IMR-90 (cell line): ENCODE measurements around the gene CALN1. TPM values are rescaled to one million over a fixed set of nuclear protein-coding genes. Genes with fewer than 3 reads are reported as not detected.

Source experiments
- ATAC-seq: fragments of 200-7000 bp; cut with Tn5 transposase; 2 replicates; pipeline ENCODE4 v1.9.1; 2020; ENCODE audit warnings: low read depth, mild to moderate bottlenecking, moderate library complexity
- BruUV-seq: library from RNA; stranded (reverse); fragments of 400-500 nt; replicated peaks from 2 replicates; lab custom pipeline; 2021; lab: Mats Ljungman, UMichigan
- CTCF ChIA-PET: fragments of 300-600 bp; formaldehyde crosslinking; extraction: SDS; loops from one replicate; lab custom pipeline; 2021; ENCODE audit warnings: antibody characterized with exemption; lab: Yijun Ruan, JAX
- POLR2A ChIA-PET: fragments of 300-600 bp; sonication (Branson Sonifier 250); formaldehyde crosslinking; loops from one replicate; lab custom pipeline; 2022; ENCODE audit warnings: antibody characterized with exemption; ENCODE audit not compliant: unreplicated experiment; lab: Charles Lee
- DNase-seq: peaks from one replicate; pipeline ENCODE4 v3.0.0; 2013
- H2AFZ ChIP-seq: replicated peaks from 2 replicates; pipeline ENCODE3; 2013; ENCODE audit warnings: low read length, mild to moderate bottlenecking; ENCODE audit not compliant: poor library complexity
- H2AK5ac ChIP-seq: 2 replicates; pipeline ENCODE4 v1.6.1; 2013; ENCODE audit warnings: low read depth, low read length, inconsistent platforms
- H2AK9ac ChIP-seq: replicated peaks from 2 replicates; pipeline ENCODE3; 2013; ENCODE audit warnings: mild to moderate bottlenecking, low read depth, low read length, moderate library complexity; ENCODE audit not compliant: poor library complexity
- H2BK120ac ChIP-seq: 2 replicates; pipeline ENCODE4 v1.6.1; 2013; ENCODE audit warnings: low read depth, low read length, inconsistent platforms
- H2BK15ac ChIP-seq: 3 replicates; pipeline ENCODE4 v1.6.1; 2013; ENCODE audit warnings: low read depth, low read length, inconsistent platforms
- H2BK20ac ChIP-seq: 2 replicates; pipeline ENCODE4 v1.6.1; 2013; ENCODE audit warnings: low read depth, mild to moderate bottlenecking, inconsistent platforms, low read length, moderate library complexity
- H2BK5ac ChIP-seq: 2 replicates; pipeline ENCODE4 v1.6.1; 2013; ENCODE audit warnings: mild to moderate bottlenecking, low read depth, low read length, inconsistent platforms; ENCODE audit not compliant: poor library complexity, severe bottlenecking
- H3K14ac ChIP-seq: replicated peaks from 2 replicates; pipeline ENCODE4 v1.6.1; 2013; ENCODE audit warnings: low read depth, low read length, inconsistent platforms
- H3K18ac ChIP-seq: 2 replicates; pipeline ENCODE4 v1.6.1; 2013; ENCODE audit warnings: low read depth, low read length, control low read depth
- H3K23ac ChIP-seq: 2 replicates; pipeline ENCODE4 v1.6.1; 2013; ENCODE audit warnings: low read depth, low read length, inconsistent platforms
- H3K27ac ChIP-seq: 2 replicates; pipeline ENCODE4 v1.5.1; 2013; ENCODE audit warnings: mild to moderate bottlenecking, control low read depth, low read length; ENCODE audit not compliant: insufficient read depth
- H3K27me3 ChIP-seq: 2 replicates; pipeline ENCODE4 v1.6.1; 2013; ENCODE audit warnings: low read length; ENCODE audit not compliant: control insufficient read depth, insufficient read depth
- H3K36me3 ChIP-seq: 2 replicates; pipeline ENCODE4 v1.6.1; 2013; ENCODE audit warnings: low read length, mixed read lengths; ENCODE audit not compliant: control insufficient read depth, insufficient read depth
- H3K4ac ChIP-seq: 2 replicates; pipeline ENCODE4 v1.6.1; 2013; ENCODE audit warnings: low read depth, low read length, inconsistent platforms
- H3K4me1 ChIP-seq: 2 replicates; pipeline ENCODE4 v1.6.1; 2013; ENCODE audit warnings: low read length, mixed read lengths; ENCODE audit not compliant: control insufficient read depth, insufficient read depth
- H3K4me2 ChIP-seq: 2 replicates; pipeline ENCODE4 v1.6.1; 2013; ENCODE audit warnings: low read depth, mild to moderate bottlenecking, control low read depth, low read length, moderate library complexity
- H3K4me3 ChIP-seq: 2 replicates; pipeline ENCODE4 v1.5.1; 2013; ENCODE audit warnings: low read depth, mild to moderate bottlenecking, control low read depth, low read length, moderate library complexity; ENCODE audit not compliant: insufficient read depth
- H3K56ac ChIP-seq: 2 replicates; pipeline ENCODE4 v1.6.1; 2013; ENCODE audit warnings: low read length, inconsistent platforms; ENCODE audit not compliant: insufficient read depth; ENCODE audit errors: extremely low read depth
- H3K79me1 ChIP-seq, 2 experiments: 2 replicates each; pipeline ENCODE4 v1.6.1; 2013; ENCODE audit warnings: low read length in 2 of 2, inconsistent platforms in 1 of 2, low read depth in 1 of 2
- H3K9ac ChIP-seq: 2 replicates; pipeline ENCODE4 v1.6.1; 2013; ENCODE audit warnings: low read depth, low read length, control low read depth
- H3K9me1 ChIP-seq: 2 replicates; pipeline ENCODE4 v1.6.1; 2013; ENCODE audit warnings: low read length, inconsistent platforms; ENCODE audit not compliant: insufficient read depth
- H3K9me3 ChIP-seq: 2 replicates; pipeline ENCODE4 v1.6.1; 2013; ENCODE audit warnings: low read length; ENCODE audit not compliant: control insufficient read depth, insufficient read depth
- H4K20me1 ChIP-seq: 2 replicates; pipeline ENCODE4 v1.6.1; 2013; ENCODE audit warnings: low read length, inconsistent platforms; ENCODE audit not compliant: insufficient read depth
- H4K5ac ChIP-seq: 2 replicates; pipeline ENCODE4 v1.6.1; 2013; ENCODE audit warnings: mild to moderate bottlenecking, low read depth, low read length, control low read depth
- H4K8ac ChIP-seq, 2 experiments: 2 replicates each; pipeline ENCODE4 v1.6.1; 2013; ENCODE audit warnings: low read depth in 2 of 2, low read length in 2 of 2, control low read depth in 1 of 2, inconsistent platforms in 1 of 2
- H4K91ac ChIP-seq: 2 replicates; pipeline ENCODE4 v1.6.1; 2013; ENCODE audit warnings: low read depth, low read length, inconsistent platforms; ENCODE audit not compliant: insufficient read depth
- WGBS, 2 experiments: methylation state at CpG; one replicate each; pipeline versions ENCODE4 v1.1.5 to v1.1.7; 2013; ENCODE audit warnings: missing lambda C conversion rate in 2 of 2; ENCODE audit not compliant: insufficient read length in 1 of 2; ENCODE audit errors: extremely low coverage in 2 of 2; 5-methylcytosine and 5-hydroxymethylcytosine counted together
- dilution Hi-C: fragments of 300-500 bp; cut with HindIII; formaldehyde crosslinking; loops from one replicate; pipeline ENCODE4 v1.14.3; 2018; ENCODE audit warnings: low sequenced_read_pairs; ENCODE audit not compliant: unreplicated experiment
- in situ Hi-C: fragments of 300-500 bp; cut with MboI; formaldehyde crosslinking; loops from 3 replicates; pipeline ENCODE4 v1.14.3; 2019; ENCODE audit warnings: low sequenced_read_pairs, inconsistent platforms, mixed read lengths
- intact Hi-C: fragments of 100-400 bp; cut with micrococcal nuclease; formaldehyde crosslinking; loops from 2 replicates; pipeline ENCODE4 v1.10.0; 2022
- polyA plus RNA-seq, 3 experiments: library from polyadenylated mRNA; depleted of rRNA; stranded (reverse); fragments of >200 nt; gene quantifications; 2 replicates each; pipeline ENCODE4 v1.2.3, GENCODE V29; 2012; ENCODE audit warnings: low replicate concordance in 1 of 3
- total RNA-seq: library from RNA; depleted of rRNA; stranded (reverse); fragments of >200 nt; gene quantifications from 2 replicates; pipeline ENCODE4 v1.2.3, GENCODE V29; 2012
- TF ChIP-seq, protein P1 (sequence below): conservative IDR thresholded peaks from 2 replicates; pipeline ENCODE4 v1.5.1; 2012; ENCODE audit warnings: mild to moderate bottlenecking, low read depth, low read length, improper control_type of control experiment

The CALN1 gene
- total and polyA plus RNA-seq, 2 of the 4 experiments (the other 2 are of a cell fraction) = not detected

DNA sequence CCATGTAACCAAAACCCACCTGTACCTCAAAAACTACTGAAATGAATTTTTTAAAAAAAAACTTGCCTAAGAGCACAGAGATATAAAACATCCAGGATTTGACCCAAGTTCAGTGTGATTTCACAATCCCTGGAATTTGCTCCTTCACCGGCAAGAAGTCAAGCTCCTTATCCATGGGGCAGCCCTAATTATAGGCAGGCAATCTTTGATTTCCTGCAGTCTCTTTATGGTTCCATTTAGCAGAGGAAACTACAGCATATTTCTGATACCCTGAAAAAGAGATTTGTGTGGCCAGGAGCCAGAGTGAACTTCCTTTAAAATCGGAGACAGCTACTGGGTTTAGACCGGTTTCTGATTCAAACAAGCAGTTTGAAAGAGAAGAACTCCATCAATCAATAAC, 154.1 kb downstream of the CALN1 start:
- H3K4me3 ChIP-seq = no peak overlapping the region
- H3K79me1 ChIP-seq = no peaks in the 10 kb centered on the region
- H4K8ac ChIP-seq = no peak overlapping the region
- H3K27ac ChIP-seq = no peak overlapping the region
- intact Hi-C loops (no loop called here), dilution Hi-C loops (no loop called here), in situ Hi-C loops (no loop called here)
- H3K9me3 ChIP-seq = peaks cover 12% of the 10 kb centered on the region; the same call in 1 of the 2 replicates
- no peaks in the 10 kb centered on the region for H3K9me1 ChIP-seq
- no peak overlapping the region for H2AK5ac ChIP-seq
- no peak for ATAC-seq
- H3K9ac ChIP-seq = no peak overlapping the region
- H3K36me3 ChIP-seq = no peaks in the 10 kb centered on the region
- TF ChIP-seq, protein P1, sequence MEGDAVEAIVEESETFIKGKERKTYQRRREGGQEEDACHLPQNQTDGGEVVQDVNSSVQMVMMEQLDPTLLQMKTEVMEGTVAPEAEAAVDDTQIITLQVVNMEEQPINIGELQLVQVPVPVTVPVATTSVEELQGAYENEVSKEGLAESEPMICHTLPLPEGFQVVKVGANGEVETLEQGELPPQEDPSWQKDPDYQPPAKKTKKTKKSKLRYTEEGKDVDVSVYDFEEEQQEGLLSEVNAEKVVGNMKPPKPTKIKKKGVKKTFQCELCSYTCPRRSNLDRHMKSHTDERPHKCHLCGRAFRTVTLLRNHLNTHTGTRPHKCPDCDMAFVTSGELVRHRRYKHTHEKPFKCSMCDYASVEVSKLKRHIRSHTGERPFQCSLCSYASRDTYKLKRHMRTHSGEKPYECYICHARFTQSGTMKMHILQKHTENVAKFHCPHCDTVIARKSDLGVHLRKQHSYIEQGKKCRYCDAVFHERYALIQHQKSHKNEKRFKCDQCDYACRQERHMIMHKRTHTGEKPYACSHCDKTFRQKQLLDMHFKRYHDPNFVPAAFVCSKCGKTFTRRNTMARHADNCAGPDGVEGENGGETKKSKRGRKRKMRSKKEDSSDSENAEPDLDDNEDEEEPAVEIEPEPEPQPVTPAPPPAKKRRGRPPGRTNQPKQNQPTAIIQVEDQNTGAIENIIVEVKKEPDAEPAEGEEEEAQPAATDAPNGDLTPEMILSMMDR = no peak
- H2BK20ac ChIP-seq = no peak overlapping the region
- DNase-seq = no peak
- no peak overlapping the region for H3K23ac ChIP-seq
- H3K27me3 ChIP-seq = no peaks in the 10 kb centered on the region
- ChIA-PET POLR2A (no interaction called here), CTCF (no interaction called here)
- H3K18ac ChIP-seq = no peak overlapping the region
- 0% methylated on average over 1 of the region's 3 CpGs; no CpG with 5 or more reads in 1 of the 2 experiments for WGBS, 2 experiments
- no peaks in the 10 kb centered on the region for H4K20me1 ChIP-seq
- no peak overlapping the region for H3K4ac ChIP-seq
- H3K14ac ChIP-seq = no peak overlapping the region
- no peak overlapping the region for H4K5ac ChIP-seq
- no peak overlapping the region for H2AK9ac ChIP-seq
- H2AFZ ChIP-seq = no peak overlapping the region
- H2BK120ac ChIP-seq = no peak overlapping the region
- no peak overlapping the region for H3K56ac ChIP-seq
- no peak overlapping the region for H2BK5ac ChIP-seq
- no TSS peak for BruUV-seq
- H3K4me2 ChIP-seq = no peak overlapping the region
- H3K4me1 ChIP-seq = no peaks in the 10 kb centered on the region
- no peak overlapping the region for H4K91ac ChIP-seq
- no peak overlapping the region for H2BK15ac ChIP-seq
